ENCODE results near the gene PPFIA2.

GRCh38 chr12:81723361-81723760 lies 35.8 kb downstream of the PPFIA2 start:
- TF ChIP-seq CTCF (IDR thresholded peaks at IDR 0.05) (no peak), POLR2A (IDR thresholded peaks at IDR 0.05) (no peak)
